Activated naive CD4-positive, alpha-beta T cell treated with anti-CD3 and anti-CD28 coated beads, Interleukin-2, amount 50 U/mL, for 24 hours (primary cell): ENCODE measurements around the gene SRRT.
A peak's percentile ranks its signal among the peaks of the same experiment; 100 is the strongest.
"Not testable (repeated sequence)": the region's sequence is repeated elsewhere in the genome, so short reads cannot be mapped to it uniquely, and the experiment has no call there.

Experiments used
- H3K27ac Mint-ChIP-seq: one replicate; pipeline ENCODE4 v1.8.0; 2021; ENCODE audit warnings: mild to moderate bottlenecking, mixed read lengths
- H3K27me3 Mint-ChIP-seq: one replicate; pipeline ENCODE4 v1.8.0; 2021; ENCODE audit warnings: mixed read lengths
- H3K36me3 Mint-ChIP-seq: one replicate; pipeline ENCODE4 v1.8.0; 2021; ENCODE audit warnings: mixed read lengths
- H3K4me1 Mint-ChIP-seq: one replicate; pipeline ENCODE4 v1.8.0; 2021; ENCODE audit warnings: mixed read lengths
- H3K4me3 Mint-ChIP-seq: one replicate; pipeline ENCODE4 v1.8.0; 2021; ENCODE audit warnings: mild to moderate bottlenecking, mixed read lengths
- H3K9me3 Mint-ChIP-seq: one replicate; pipeline ENCODE4 v1.8.0; 2021; ENCODE audit warnings: mixed read lengths

SRRT gene

GRCh38 chr7:100893910-100894721 lies 19.2 kb downstream of the SRRT start:
- Mint-ChIP-seq H3K4me3 (no peak overlapping the region), H3K27me3 (peaks cover 32% of the 10 kb centered on the region), H3K36me3 (no peaks in the 10 kb centered on the region), H3K4me1 (peaks cover 20% of the 10 kb centered on the region), H3K9me3 (no peaks in the 10 kb centered on the region), H3K27ac (no peak overlapping the region)

- H3K27me3 Mint-ChIP-seq = peaks cover 32% of the 10 kb centered on the region
- no peaks in the 10 kb centered on the region for H3K9me3 Mint-ChIP-seq
- no peaks in the 10 kb centered on the region for H3K36me3 Mint-ChIP-seq
- H3K4me3 Mint-ChIP-seq = no peak overlapping the region
- peaks cover 20% of the 10 kb centered on the region for H3K4me1 Mint-ChIP-seq
- no peak overlapping the region for H3K27ac Mint-ChIP-seq
Measured at GRCh38 chr7:100894860-100895700, 20.2 kb downstream of the SRRT start.

- H3K27ac Mint-ChIP-seq = no peak within 1 kb of the TSS
Measured at GRCh38 chr7:100895701-100895955, 20.7 kb downstream of the SRRT start, which contains the start of gene ACHE. Gene ACHE (minus strand): TSS chr7:100895888. CDS start chr7:100894232, 1,656 bp downstream.

GRCh38 chr7:100895956-100896731 lies 21.2 kb downstream of the SRRT start:
- H3K27me3 Mint-ChIP-seq = peaks cover 35% of the 10 kb centered on the region
- peaks cover 13% of the 10 kb centered on the region for H3K4me1 Mint-ChIP-seq
- no peak overlapping the region for H3K27ac Mint-ChIP-seq
- H3K9me3 Mint-ChIP-seq = no peaks in the 10 kb centered on the region
- no peaks in the 10 kb centered on the region for H3K36me3 Mint-ChIP-seq
- H3K4me3 Mint-ChIP-seq = peak overlapping the region; percentile 78

More at GRCh38 chr7:100895701-100895955, 20.7 kb downstream of the SRRT start, which contains the start of gene ACHE:
- H3K36me3 Mint-ChIP-seq = no peaks in the 10 kb centered on the region
- H3K4me1 Mint-ChIP-seq = peaks cover 14% of the 10 kb centered on the region
- no peaks in the 10 kb centered on the region for H3K9me3 Mint-ChIP-seq
- peak within 1 kb of the TSS; percentile 78 for H3K4me3 Mint-ChIP-seq
- H3K27me3 Mint-ChIP-seq = peaks cover 32% of the 10 kb centered on the region

- no peaks in the 10 kb centered on the region for H3K36me3 Mint-ChIP-seq
- no peak overlapping the region for H3K27ac Mint-ChIP-seq
- peak overlapping the region; percentile 78 for H3K4me3 Mint-ChIP-seq
- H3K9me3 Mint-ChIP-seq = no peaks in the 10 kb centered on the region
- peaks cover 7% of the 10 kb centered on the region for H3K4me1 Mint-ChIP-seq
- peaks cover 30% of the 10 kb centered on the region for H3K27me3 Mint-ChIP-seq
Measured at GRCh38 chr7:100896732-100897608, 22.1 kb downstream of the SRRT start.

GRCh38 chr7:100897772-100898454 lies 23.0 kb downstream of the SRRT start:
- peaks cover 22% of the 10 kb centered on the region for H3K27me3 Mint-ChIP-seq

GRCh38 chr7:100899432-100899831 lies 24.5 kb downstream of the SRRT start:
- H3K9me3 Mint-ChIP-seq = no peaks in the 10 kb centered on the region
- peaks cover 22% of the 10 kb centered on the region for H3K27me3 Mint-ChIP-seq
- no peak overlapping the region for H3K4me3 Mint-ChIP-seq

More at GRCh38 chr7:100897772-100898454, 23.0 kb downstream of the SRRT start:
- H3K36me3 Mint-ChIP-seq = no peaks in the 10 kb centered on the region
- H3K27ac Mint-ChIP-seq = no peak overlapping the region
- peak overlapping the region; percentile 9 for H3K4me3 Mint-ChIP-seq
- no peaks in the 10 kb centered on the region for H3K9me3 Mint-ChIP-seq
- H3K4me1 Mint-ChIP-seq = peaks cover 7% of the 10 kb centered on the region

GRCh38 chr7:100900978-100901377 lies 26.1 kb downstream of the SRRT start:
- Mint-ChIP-seq H3K4me1 (peaks cover 5% of the 10 kb centered on the region), H3K27ac (no peak overlapping the region), H3K4me3 (no peak overlapping the region), H3K27me3 (peaks cover 21% of the 10 kb centered on the region), H3K9me3 (no peaks in the 10 kb centered on the region), H3K36me3 (no peaks in the 10 kb centered on the region)

More at GRCh38 chr7:100899432-100899831, 24.5 kb downstream of the SRRT start:
- peaks cover 7% of the 10 kb centered on the region for H3K4me1 Mint-ChIP-seq
- H3K36me3 Mint-ChIP-seq = no peaks in the 10 kb centered on the region
- H3K27ac Mint-ChIP-seq = no peak overlapping the region

- H3K4me3 Mint-ChIP-seq = no peak overlapping the region
- no peaks in the 10 kb centered on the region for H3K4me1 Mint-ChIP-seq
- H3K27ac Mint-ChIP-seq = no peak overlapping the region
- H3K36me3 Mint-ChIP-seq = no peaks in the 10 kb centered on the region
- H3K27me3 Mint-ChIP-seq = peaks cover 16% of the 10 kb centered on the region
- no peaks in the 10 kb centered on the region for H3K9me3 Mint-ChIP-seq
Measured at GRCh38 chr7:100901921-100902332, 27.0 kb downstream of the SRRT start.

GRCh38 chr7:100902638-100903037 lies 27.7 kb downstream of the SRRT start:
- H3K9me3 Mint-ChIP-seq = no peaks in the 10 kb centered on the region
- no peaks in the 10 kb centered on the region for H3K4me1 Mint-ChIP-seq
- H3K4me3 Mint-ChIP-seq = no peak overlapping the region
- peaks cover 14% of the 10 kb centered on the region for H3K27me3 Mint-ChIP-seq
- no peaks in the 10 kb centered on the region for H3K36me3 Mint-ChIP-seq
- H3K27ac Mint-ChIP-seq = no peak overlapping the region

GRCh38 chr7:100908512-100908911 lies 33.6 kb downstream of the SRRT start:
- H3K9me3 Mint-ChIP-seq = no peaks in the 10 kb centered on the region
- H3K36me3 Mint-ChIP-seq = peaks cover 3% of the 10 kb centered on the region
- no peaks in the 10 kb centered on the region for H3K4me1 Mint-ChIP-seq
- no peak overlapping the region for H3K4me3 Mint-ChIP-seq
- H3K27me3 Mint-ChIP-seq = peaks cover 7% of the 10 kb centered on the region
- no peak overlapping the region for H3K27ac Mint-ChIP-seq

GRCh38 chr7:100910443-100910842 lies 35.5 kb downstream of the SRRT start:
- not testable (repeated sequence) for H3K27ac Mint-ChIP-seq, H3K4me3 Mint-ChIP-seq, H3K27me3 Mint-ChIP-seq, H3K9me3 Mint-ChIP-seq, H3K4me1 Mint-ChIP-seq, H3K36me3 Mint-ChIP-seq

- peaks cover 7% of the 10 kb centered on the region for H3K27me3 Mint-ChIP-seq
- no peak overlapping the region for H3K27ac Mint-ChIP-seq
- no peaks in the 10 kb centered on the region for H3K9me3 Mint-ChIP-seq
- H3K36me3 Mint-ChIP-seq = peaks cover 3% of the 10 kb centered on the region
- H3K4me3 Mint-ChIP-seq = no peak overlapping the region
- no peaks in the 10 kb centered on the region for H3K4me1 Mint-ChIP-seq
Measured at GRCh38 chr7:100911484-100911883, 36.6 kb downstream of the SRRT start.

- Mint-ChIP-seq H3K27me3 (peaks cover 4% of the 10 kb centered on the region), H3K9me3 (no peaks in the 10 kb centered on the region), H3K4me3 (no peak overlapping the region), H3K27ac (no peak overlapping the region), H3K4me1 (no peaks in the 10 kb centered on the region), H3K36me3 (no peaks in the 10 kb centered on the region)
Measured at GRCh38 chr7:100914208-100914878, 39.4 kb downstream of the SRRT start.
